Skin of body (tissue), 1 donor: ENCODE results near the gene ANKRD16. TPM values are rescaled to one million over a fixed set of nuclear protein-coding genes. Genes with fewer than 3 reads are reported as not detected.

Experiments
- total RNA-seq: library from RNA; depleted of rRNA; stranded (reverse); fragments of >200 nt; gene quantifications from one replicate; pipeline ENCODE4 v1.2.3, GENCODE V29; 2014

Gene ANKRD16
- total RNA-seq, 1 donor from 2014 or later: 6.8 TPM

Other genes starting within 250 kb of the ANKRD16 start
- gene ASB13, start 223.3 kb downstream of the ANKRD16 start, total RNA-seq: 6.7 TPM
- gene TASOR2, start 205.1 kb downstream of the ANKRD16 start, total RNA-seq: 80.8 TPM
- 307 TPM for gene GDI2, start 76.5 kb downstream of the ANKRD16 start, total RNA-seq
- gene FBH1, start 350 bp upstream of the ANKRD16 start, total RNA-seq: 56.4 TPM
- gene IL15RA, start 87.7 kb upstream of the ANKRD16 start, total RNA-seq: 3.6 TPM
- gene IL2RA, start 172.5 kb upstream of the ANKRD16 start, total RNA-seq: 0.30 TPM
- 54.6 TPM for gene RBM17, start 199.1 kb upstream of the ANKRD16 start, total RNA-seq